DOHH2 (cell line): ENCODE data around the gene POLN.

Source experiments
- EZH2phosphoT487 ChIP-seq: fragments of 200-600 bp; sonication (generic); IDR thresholded peaks from 2 replicates; pipeline ENCODE4 v1.6.1; 2017; ENCODE audit warnings: borderline replicate concordance, mild to moderate bottlenecking, antibody characterized with exemption, low read length, moderate library complexity, mixed read lengths
- TF ChIP-seq, protein P1 (sequence below): fragments of 200-600 bp; sonication (generic); IDR thresholded peaks from one replicate; pipeline ENCODE4 v1.5.1; 2014; ENCODE audit warnings: antibody characterized with exemption, mild to moderate bottlenecking, low read depth, low read length; ENCODE audit not compliant: poor library complexity, severe bottlenecking

DNA sequence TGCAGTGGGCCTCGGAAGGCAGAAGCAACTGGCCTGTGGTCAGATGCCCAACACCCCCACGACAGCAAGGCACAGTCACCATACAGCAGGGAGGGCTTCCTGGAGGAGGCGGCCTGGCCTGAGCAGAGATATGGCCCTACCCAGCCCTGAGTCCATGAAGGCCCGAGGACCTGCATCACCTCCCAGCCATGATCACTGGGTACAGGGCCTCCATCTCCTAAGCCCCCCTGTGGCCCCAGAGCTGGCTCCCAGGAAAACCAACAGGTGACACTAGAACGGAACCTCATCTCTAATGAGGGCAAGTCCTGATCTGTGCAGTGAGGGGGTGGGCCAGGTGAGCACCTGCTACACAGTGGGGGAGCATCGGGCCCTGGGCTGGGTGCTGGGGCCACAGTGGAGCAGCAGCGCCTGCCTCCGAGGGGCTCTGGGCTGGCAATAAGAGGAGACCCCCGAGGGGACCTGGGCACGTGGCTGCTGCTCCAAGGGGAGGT is 46.2 kb upstream of the POLN start:
- TF ChIP-seq, protein P1, sequence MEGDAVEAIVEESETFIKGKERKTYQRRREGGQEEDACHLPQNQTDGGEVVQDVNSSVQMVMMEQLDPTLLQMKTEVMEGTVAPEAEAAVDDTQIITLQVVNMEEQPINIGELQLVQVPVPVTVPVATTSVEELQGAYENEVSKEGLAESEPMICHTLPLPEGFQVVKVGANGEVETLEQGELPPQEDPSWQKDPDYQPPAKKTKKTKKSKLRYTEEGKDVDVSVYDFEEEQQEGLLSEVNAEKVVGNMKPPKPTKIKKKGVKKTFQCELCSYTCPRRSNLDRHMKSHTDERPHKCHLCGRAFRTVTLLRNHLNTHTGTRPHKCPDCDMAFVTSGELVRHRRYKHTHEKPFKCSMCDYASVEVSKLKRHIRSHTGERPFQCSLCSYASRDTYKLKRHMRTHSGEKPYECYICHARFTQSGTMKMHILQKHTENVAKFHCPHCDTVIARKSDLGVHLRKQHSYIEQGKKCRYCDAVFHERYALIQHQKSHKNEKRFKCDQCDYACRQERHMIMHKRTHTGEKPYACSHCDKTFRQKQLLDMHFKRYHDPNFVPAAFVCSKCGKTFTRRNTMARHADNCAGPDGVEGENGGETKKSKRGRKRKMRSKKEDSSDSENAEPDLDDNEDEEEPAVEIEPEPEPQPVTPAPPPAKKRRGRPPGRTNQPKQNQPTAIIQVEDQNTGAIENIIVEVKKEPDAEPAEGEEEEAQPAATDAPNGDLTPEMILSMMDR, result no peak
- no peak for TF ChIP-seq EZH2phosphoT487
